HEK293 (cell line): ENCODE results near the gene SLC38A10.

Source experiments
- EGR2 ChIP-seq: fragments of 450-650 bp; formaldehyde crosslinking; IDR thresholded peaks from 2 replicates; pipeline ENCODE4 v1.5.1; 2016; ENCODE audit warnings: low read depth, missing biosample characterization, missing genetic modification characterization
- GLIS2 ChIP-seq: fragments of 450-650 bp; formaldehyde crosslinking; IDR thresholded peaks from 2 replicates; pipeline ENCODE4 v1.5.1; 2016; ENCODE audit warnings: missing biosample characterization, missing genetic modification characterization
- HIC1 ChIP-seq: fragments of 450-650 bp; formaldehyde crosslinking; IDR thresholded peaks from 2 replicates; pipeline ENCODE4 v1.5.1; 2016; ENCODE audit warnings: missing biosample characterization, missing genetic modification characterization
- KLF1 ChIP-seq: fragments of 450-650 bp; formaldehyde crosslinking; IDR thresholded peaks from 2 replicates; pipeline ENCODE4 v1.5.1; 2016; ENCODE audit warnings: missing biosample characterization, missing genetic modification characterization
- KLF17 ChIP-seq: fragments of 450-650 bp; formaldehyde crosslinking; IDR thresholded peaks from 2 replicates; pipeline ENCODE4 v1.5.1; 2016; ENCODE audit warnings: missing biosample characterization, missing genetic modification characterization
- SCRT1 ChIP-seq: fragments of 450-650 bp; formaldehyde crosslinking; IDR thresholded peaks from 2 replicates; pipeline ENCODE4 v1.5.1; 2016; ENCODE audit warnings: missing biosample characterization, missing genetic modification characterization, borderline replicate concordance
- SETDB1 ChIP-seq: IDR thresholded peaks from one replicate; pipeline ENCODE4 v1.6.1; 2017; ENCODE audit warnings: mild to moderate bottlenecking, low read length, moderate library complexity, mixed read lengths; ENCODE audit not compliant: insufficient read length
- SP7 ChIP-seq: fragments of 450-650 bp; formaldehyde crosslinking; IDR thresholded peaks from 2 replicates; pipeline ENCODE4 v1.5.1; 2016; ENCODE audit warnings: missing biosample characterization, missing genetic modification characterization
- ZBTB7A ChIP-seq: fragments of 450-650 bp; formaldehyde crosslinking; IDR thresholded peaks from 2 replicates; pipeline ENCODE4 v1.5.1; 2016; ENCODE audit warnings: low read depth, missing biosample characterization, missing genetic modification characterization
- ZNF148 ChIP-seq: fragments of 450-650 bp; formaldehyde crosslinking; IDR thresholded peaks from 2 replicates; pipeline ENCODE4 v1.5.0; 2017; ENCODE audit warnings: missing biosample characterization, missing genetic modification characterization, borderline replicate concordance
- ZNF174 ChIP-seq: fragments of 450-650 bp; formaldehyde crosslinking; IDR thresholded peaks from 2 replicates; pipeline ENCODE4 v1.5.0; 2017; ENCODE audit warnings: missing biosample characterization, mild to moderate bottlenecking, missing genetic modification characterization
- ZNF175 ChIP-seq: fragments of 450-650 bp; formaldehyde crosslinking; IDR thresholded peaks from 2 replicates; pipeline ENCODE4 v1.5.1; 2016; ENCODE audit warnings: missing biosample characterization, missing genetic modification characterization
- ZNF202 ChIP-seq: fragments of 450-650 bp; formaldehyde crosslinking; IDR thresholded peaks from 2 replicates; pipeline ENCODE4 v1.5.1; 2016; ENCODE audit warnings: missing biosample characterization, missing genetic modification characterization, borderline replicate concordance
- ZNF248 ChIP-seq: fragments of 450-650 bp; formaldehyde crosslinking; IDR thresholded peaks from 2 replicates; pipeline ENCODE4 v1.5.1; 2017; ENCODE audit warnings: missing biosample characterization, missing genetic modification characterization
- ZNF274 ChIP-seq, 2 experiments: fragments of 200-500 bp in 1 of 2; fragments of 450-650 bp in 1 of 2; sonication (Bioruptor generic) in 1 of 2; formaldehyde crosslinking in 1 of 2; IDR thresholded peaks; 2 replicates each; pipeline versions ENCODE4 v1.5.1 to v1.6.1; 2014 to 2016; ENCODE audit warnings: borderline replicate concordance in 1 of 2, inconsistent platforms in 1 of 2, low read length in 1 of 2, missing biosample characterization in 1 of 2, missing genetic modification characterization in 1 of 2
- ZNF292 ChIP-seq: fragments of 450-650 bp; formaldehyde crosslinking; IDR thresholded peaks from 2 replicates; pipeline ENCODE4 v1.5.1; 2016; ENCODE audit warnings: low read depth, missing biosample characterization, missing genetic modification characterization, borderline replicate concordance
- ZNF398 ChIP-seq: fragments of 450-650 bp; formaldehyde crosslinking; IDR thresholded peaks from 2 replicates; pipeline ENCODE4 v1.5.1; 2017; ENCODE audit warnings: missing biosample characterization, missing genetic modification characterization
- ZNF473 ChIP-seq: fragments of 450-650 bp; formaldehyde crosslinking; IDR thresholded peaks from 2 replicates; pipeline ENCODE4 v1.5.1; 2017; ENCODE audit warnings: missing biosample characterization, missing genetic modification characterization
- ZNF518A ChIP-seq: fragments of 450-650 bp; formaldehyde crosslinking; conservative IDR thresholded peaks from 2 replicates; pipeline ENCODE4 v1.5.1; 2016; ENCODE audit warnings: low read depth, missing biosample characterization, missing genetic modification characterization
- ZNF530 ChIP-seq: fragments of 450-650 bp; formaldehyde crosslinking; IDR thresholded peaks from 2 replicates; pipeline ENCODE4 v1.5.1; 2016; ENCODE audit warnings: low read depth, missing biosample characterization, missing genetic modification characterization
- ZNF548 ChIP-seq: fragments of 450-650 bp; formaldehyde crosslinking; IDR thresholded peaks from 2 replicates; pipeline ENCODE4 v1.5.1; 2016; ENCODE audit warnings: missing biosample characterization, missing genetic modification characterization
- ZNF621 ChIP-seq: fragments of 450-650 bp; formaldehyde crosslinking; IDR thresholded peaks from 2 replicates; pipeline ENCODE4 v1.5.1; 2017; ENCODE audit warnings: missing biosample characterization, missing genetic modification characterization
- ZNF623 ChIP-seq: fragments of 450-650 bp; formaldehyde crosslinking; IDR thresholded peaks from 2 replicates; pipeline ENCODE4 v1.5.1; 2016; ENCODE audit warnings: missing biosample characterization, missing genetic modification characterization
- ZNF624 ChIP-seq: fragments of 450-650 bp; formaldehyde crosslinking; IDR thresholded peaks from 2 replicates; pipeline ENCODE4 v1.5.1; 2017; ENCODE audit warnings: missing biosample characterization, missing genetic modification characterization
- ZNF776 ChIP-seq: fragments of 450-650 bp; formaldehyde crosslinking; IDR thresholded peaks from 2 replicates; pipeline ENCODE4 v1.5.0; 2017; ENCODE audit warnings: missing biosample characterization, missing genetic modification characterization, borderline replicate concordance

Gene SLC38A10

GRCh38 chr17:81221842-81222619, 73.1 kb downstream of the SLC38A10 start (continued):
- TF ChIP-seq ZNF148 (tag by site-specific recombination) (no peak), SP7 (tag by site-specific recombination) (no peak), KLF1 (tag by site-specific recombination) (0 out of 2 replicates have a peak, but pooled peaks have one; percentile 8), HIC1 (tag by site-specific recombination) (no peak), ZNF175 (tag by site-specific recombination) (no peak), ZNF202 (tag by site-specific recombination) (no peak), EGR2 (tag by site-specific recombination) (peak; percentile 25), ZNF174 (tag by site-specific recombination) (no peak), ZNF292 (tag by site-specific recombination) (no peak), KLF17 (tag by site-specific recombination) (no peak), ZNF398 (tag by site-specific recombination) (peak; percentile 79), ZNF530 (no peak), GLIS2 (tag by site-specific recombination) (no peak), ZNF624 (tag by site-specific recombination) (no peak), ZNF621 (no peak), ZNF548 (no peak), ZBTB7A (tag by site-specific recombination) (0 out of 2 replicates have a peak, but pooled peaks have one; percentile 68), SCRT1 (no peak), ZNF623 (tag by site-specific recombination) (no peak), SETDB1 (no peak), ZNF274 (IDR thresholded peaks at IDR 0.05; ENCODE audit: low read length) (no peak), ZNF274 (tag by site-specific recombination; IDR thresholded peaks at IDR 0.05; ENCODE audit: borderline replicate concordance) (no peak), ZNF776 (tag by site-specific recombination) (no peak), ZNF473 (tag by site-specific recombination) (no peak), ZNF248 (no peak), ZNF518A (tag by site-specific recombination) (no peak)
